Stimulated activated CD8-positive, alpha-beta memory T cell treated with anti-CD3 and anti-CD28 coated beads, Interleukin-7, amount 100 ng/mL, for 4 hours (primary cell): ENCODE data around the gene GPLD1.
"Not testable (repeated sequence)": the region's sequence is repeated elsewhere in the genome, so short reads cannot be mapped to it uniquely, and the experiment has no call there.

Experiments used
- DNase-seq, 2 donors: peaks; one replicate each; pipeline ENCODE4 v3.0.0-alpha.2; 2020; ENCODE audit warnings: low read depth in 2 of 2

The GPLD1 gene

GRCh38 chr6:24489470-24489869 lies at the start of gene GPLD1:
GPLD1 (minus strand) TSS chr6:24489578; CDS start chr6:24489511, 67 bp downstream.
- no peak for DNase-seq

DNA sequence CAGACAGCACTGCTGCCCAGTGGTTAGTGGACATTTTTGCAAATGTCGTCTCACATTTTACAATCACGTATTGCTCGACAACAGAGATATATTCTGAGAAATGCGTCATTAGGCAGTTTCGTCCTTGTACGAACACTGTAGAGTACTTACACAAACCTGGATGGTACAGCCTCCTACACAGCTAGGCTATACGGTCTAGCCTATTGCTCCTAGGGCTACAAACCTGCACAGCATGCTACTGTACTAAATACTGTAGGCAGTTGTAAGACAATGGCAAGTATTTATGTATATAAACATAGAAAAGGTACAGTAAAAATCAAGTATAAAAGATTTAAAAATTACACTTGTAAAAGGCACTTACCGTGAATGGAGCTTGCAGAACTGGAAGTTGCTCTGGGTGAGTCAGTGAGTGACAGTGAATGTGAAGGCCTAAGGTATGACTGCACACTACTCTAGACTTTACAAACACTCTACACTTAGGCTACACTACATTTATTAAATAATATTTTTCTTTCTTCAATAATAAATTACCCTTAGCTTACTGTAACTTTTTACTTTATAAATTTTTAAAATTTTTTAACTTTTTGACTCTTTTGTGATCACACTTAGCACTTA lies 48.5 kb upstream of the GPLD1 start:
- DNase-seq, result no peak

DNA sequence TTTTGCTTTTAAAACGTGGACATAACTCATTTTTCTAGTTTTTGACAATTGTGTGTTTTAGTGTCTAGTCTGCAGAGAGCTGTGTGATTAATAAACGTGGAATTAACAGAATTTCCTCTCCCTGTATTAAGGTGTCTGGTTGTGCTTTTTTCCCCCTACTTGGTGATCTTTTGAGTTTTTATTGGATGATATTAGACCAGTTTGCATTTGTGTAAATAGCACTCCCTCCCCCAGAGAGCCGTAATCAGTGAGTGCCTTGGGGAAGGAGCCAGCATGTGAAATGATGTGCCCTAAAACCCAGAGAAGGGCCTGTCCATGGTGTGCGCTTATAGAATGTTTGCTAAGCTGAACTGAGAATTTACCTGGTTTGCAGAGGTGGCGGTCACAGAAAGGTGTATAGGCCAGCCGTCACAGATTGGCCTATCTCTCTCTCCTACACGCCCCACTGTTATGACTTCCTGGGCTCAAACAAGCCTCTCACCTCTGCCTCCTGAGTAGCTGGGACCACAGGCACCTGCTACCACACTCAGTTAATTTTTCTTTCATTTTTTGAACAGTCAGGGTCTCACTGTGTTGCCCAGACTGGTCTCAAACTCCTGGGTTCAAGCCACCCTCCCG lies 47.8 kb upstream of the GPLD1 start:
- no peak for DNase-seq

DNA sequence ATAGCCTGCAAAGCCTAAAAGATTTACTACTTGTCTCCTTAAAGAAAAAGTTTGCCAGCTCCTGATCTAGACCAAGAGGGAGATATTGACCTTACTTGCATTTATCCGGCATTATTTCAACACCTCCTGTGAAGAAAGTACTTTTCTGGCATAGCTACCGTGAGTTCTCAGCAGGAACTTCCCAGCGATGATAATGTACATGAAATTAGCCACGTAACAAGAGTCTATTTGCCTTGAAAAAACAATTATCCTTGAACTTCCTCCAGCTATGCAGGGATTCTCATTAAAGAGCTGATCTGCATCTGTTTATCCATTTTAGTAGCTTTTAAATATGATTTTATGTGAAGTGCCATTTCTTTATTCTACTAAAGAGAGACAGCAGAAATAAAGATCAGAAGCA lies 47.1 kb upstream of the GPLD1 start:
- no peak for DNase-seq

GRCh38 chr6:24535210-24535609 lies 45.8 kb upstream of the GPLD1 start:
- DNase-seq, result no peak

GRCh38 chr6:24534329-24534728 lies 45.0 kb upstream of the GPLD1 start:
- DNase-seq, result no peak

DNA sequence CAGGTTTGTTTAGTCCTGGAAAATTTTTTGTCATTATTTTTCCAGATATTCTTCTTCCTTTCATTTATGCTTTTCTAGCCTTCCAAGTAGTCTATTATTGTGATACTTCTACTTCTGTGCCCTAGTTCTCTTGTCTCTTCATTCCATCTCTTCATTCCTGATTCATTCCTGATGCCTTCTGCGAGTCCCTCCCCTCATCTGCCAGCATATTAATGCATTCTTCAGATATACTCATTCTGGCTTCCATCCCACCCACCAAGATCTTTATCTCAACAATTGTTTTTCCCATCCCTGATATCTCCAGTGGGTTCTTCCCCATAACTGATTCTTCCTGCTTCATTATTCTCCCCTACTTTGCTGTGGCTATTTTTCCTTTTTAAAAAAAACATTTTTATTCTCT lies 40.6 kb upstream of the GPLD1 start:
- no peak for DNase-seq

DNA sequence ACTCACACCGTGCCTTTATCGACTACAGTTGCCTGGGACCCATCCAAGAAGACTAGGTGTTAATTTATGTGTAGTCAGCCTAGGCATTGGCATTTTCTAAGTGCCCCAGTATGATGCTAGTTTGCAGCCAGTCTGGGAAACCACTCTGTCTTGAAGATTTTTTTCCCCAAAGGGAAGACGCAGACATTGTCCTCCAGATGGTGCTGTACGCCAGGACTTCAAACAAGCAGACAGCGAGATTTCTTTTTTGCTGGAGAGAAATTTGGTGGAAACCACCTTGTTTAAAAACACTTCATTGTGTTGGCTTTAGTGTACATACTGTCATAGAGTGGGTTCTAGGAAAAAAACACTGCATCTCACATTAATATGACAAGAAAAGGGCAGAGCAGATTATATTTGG lies 35.4 kb upstream of the GPLD1 start:
- DNase-seq, result no peak

DNA sequence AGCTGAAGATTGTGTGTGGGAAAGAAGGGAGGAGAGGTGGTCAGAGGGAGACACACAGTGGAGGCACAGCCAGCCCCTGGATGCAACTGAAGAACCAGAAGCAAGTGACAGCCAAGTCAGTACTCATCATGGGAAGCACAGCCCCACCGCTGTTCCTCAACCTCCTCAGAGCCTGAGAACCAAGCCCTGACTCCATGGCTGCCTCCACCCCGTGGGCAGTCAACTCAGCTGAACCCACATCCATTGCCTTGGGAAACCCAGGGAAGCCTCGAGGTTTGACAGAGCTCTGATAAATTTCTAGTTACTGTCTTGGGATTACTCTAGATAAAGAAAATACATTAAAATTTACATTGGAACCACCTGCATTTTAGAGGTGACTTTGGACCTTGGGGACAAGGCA lies 35.0 kb upstream of the GPLD1 start:
- DNase-seq, result no peak

GRCh38 chr6:24522228-24523176 lies 33.1 kb upstream of the GPLD1 start:
- no peak for DNase-seq

DNA sequence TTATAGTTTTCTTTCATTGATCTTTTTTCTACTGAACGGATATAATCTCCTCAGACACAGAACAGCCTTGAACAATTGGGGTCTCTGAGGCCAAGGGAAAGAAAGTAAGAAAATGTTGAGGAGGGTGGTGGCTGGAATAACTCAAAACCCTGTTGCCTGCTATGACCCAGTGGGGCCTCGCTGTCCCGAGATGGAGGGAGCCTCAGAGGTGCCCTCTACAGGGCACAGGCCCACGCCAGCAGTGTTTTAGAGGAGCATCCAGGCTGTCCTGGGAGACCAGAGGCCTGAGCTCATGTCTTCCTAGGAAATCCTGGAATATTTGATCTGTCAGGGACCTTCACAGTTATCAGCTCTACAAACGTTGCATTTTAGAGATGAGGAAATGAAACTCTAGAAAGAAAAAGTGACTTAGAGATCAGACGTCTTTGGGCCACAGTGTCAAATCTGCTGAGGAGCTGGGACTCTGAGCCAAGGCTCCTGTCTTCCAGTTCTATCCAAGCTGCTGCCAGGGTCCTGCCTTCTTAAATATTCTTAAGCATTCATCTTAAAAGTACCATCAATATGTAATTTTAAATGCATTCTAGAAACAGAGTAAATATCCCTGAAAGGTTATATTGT lies 31.7 kb upstream of the GPLD1 start:
- peak in 1 of 2 donors; percentile 8 for DNase-seq

GRCh38 chr6:24517659-24518543 lies 28.5 kb upstream of the GPLD1 start:
- no peak for DNase-seq

- DNase-seq, result no peak
These were observed 24.2 kb upstream of the GPLD1 start for GRCh38 chr6:24513602-24514001.

DNA sequence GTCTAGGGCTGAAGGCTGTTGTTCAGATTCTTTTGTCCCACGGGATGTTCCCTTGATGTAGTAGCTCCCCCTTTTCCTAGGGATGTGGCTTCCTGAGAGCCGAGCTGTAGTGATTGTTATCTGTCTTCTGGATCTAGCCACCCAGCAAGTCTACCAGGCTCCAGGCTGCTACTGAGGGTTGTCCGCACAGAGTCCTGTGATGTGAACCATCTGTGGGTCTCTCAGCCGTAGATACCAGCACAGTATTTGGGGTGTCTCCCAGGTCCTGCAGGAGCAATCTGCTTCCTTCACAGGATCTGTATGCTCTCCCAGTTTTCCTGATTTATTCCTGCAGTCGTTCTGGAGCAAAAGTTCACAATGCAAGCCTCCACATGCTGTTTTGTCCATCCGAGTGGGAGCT lies 22.6 kb upstream of the GPLD1 start:
- not testable (repeated sequence) for DNase-seq

- DNase-seq, result no peak
These were observed 17.6 kb upstream of the GPLD1 start for GRCh38 chr6:24506814-24507520.

DNA sequence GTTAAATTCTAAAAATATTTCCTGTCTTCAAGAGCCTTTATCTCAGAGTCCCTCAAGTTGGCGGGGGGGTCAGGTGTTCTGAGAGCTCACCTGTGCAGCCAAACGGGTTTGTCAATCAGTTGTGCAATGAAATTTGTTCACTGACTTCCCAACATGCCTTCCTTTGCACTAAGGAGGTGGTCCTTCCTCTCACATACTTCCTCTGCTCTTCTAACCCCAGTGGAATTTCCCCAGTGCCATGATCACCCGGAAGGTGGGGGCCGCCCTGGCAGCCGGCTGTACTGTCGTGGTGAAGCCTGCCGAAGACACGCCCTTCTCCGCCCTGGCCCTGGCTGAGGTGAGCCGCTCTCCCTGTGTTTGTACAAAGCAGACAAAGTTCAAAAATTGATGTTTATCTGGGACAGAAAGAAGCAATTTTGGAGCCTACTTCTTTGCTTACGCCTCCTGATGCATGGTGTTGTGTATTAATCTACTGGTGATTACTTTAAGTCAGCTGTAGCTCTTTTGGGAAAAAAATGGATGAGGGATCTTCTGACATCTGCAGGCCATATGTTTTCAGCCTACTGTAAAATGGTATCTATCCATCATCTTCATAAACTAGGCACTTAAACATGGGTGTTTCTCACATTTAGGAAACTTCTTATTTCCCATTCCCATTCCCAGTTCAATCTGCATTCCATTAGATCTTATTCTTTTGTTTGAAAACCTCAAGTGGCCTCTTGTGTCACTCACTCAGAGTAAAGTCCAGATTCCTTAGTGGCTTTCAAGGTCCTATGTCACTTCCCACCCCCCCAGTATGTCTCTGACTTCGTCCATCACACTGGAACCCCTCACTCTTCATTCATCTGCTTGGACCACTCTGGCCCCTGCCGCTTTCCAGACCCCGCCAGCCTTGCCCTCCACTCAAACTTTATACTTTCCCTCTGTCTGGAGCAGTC lies 15.5 kb upstream of the GPLD1 start:
- DNase-seq, result no peak

DNA sequence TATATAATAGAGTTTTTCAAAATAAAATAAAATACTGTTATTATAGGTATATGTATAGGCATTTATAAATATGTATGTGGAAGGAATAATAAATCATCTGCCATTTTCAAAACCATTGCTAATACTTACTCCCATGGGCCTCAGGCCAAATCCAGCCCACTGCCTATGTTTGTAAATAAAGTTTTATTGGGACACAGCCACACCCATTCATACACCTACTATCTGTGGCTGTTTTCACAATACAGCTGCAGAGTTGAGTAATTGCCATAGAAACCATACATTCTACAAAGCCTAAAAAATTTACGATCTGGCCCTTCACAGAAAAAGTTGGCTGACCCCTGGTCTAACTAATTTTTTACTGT lies 14.9 kb upstream of the GPLD1 start:
- DNase-seq, result no peak

DNA sequence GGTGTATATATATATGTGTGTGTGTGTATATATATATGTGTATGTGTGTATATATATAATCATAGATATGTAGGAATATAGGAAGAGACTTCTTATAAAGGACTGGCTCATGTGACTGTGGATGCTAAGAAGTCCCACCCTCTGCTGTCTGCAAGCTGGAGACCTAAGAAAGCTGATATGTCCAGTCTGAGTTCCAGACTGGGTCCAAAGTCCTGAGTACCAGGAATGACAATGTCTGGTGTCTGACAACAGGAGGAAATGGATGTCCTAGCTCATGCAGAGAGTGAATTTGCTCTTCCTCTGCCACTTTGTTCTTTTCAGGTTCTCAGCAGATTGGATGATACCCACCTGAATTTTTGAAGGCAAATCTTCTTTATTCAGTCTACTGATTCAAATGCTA lies 12.5 kb upstream of the GPLD1 start:
- DNase-seq, result no peak

- DNase-seq, result no peak
These were observed 12.0 kb upstream of the GPLD1 start for GRCh38 chr6:24501374-24501773.

DNA sequence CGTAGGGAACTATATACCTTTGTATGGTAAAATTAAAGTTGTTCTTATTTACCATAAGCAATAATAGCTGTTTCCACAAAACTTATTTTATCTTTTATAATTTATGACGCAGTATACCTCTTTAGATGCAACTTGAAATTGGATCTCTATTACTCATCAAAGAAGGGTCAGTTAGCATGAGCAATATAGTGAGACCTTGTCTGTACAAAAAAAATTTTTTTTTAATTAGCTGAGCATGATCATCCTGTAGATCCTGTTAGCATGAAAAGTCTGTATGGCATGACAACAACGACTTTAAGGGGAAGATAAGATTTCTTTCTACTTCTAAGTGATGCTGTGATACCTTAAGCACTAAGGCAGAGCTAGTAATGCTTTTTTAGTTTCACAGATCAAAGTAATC lies 11.3 kb upstream of the GPLD1 start:
- no peak for DNase-seq
